GM19023 (cell line): ENCODE data around the gene CALCOCO2.

Source experiments
- ATAC-seq: cut with Tn5 transposase; IDR thresholded peaks from one replicate; pipeline ENCODE4 v1.9.1; 2021; ENCODE audit warnings: mild to moderate bottlenecking, moderate library complexity; ENCODE audit not compliant: unreplicated experiment

CALCOCO2 gene

DNA sequence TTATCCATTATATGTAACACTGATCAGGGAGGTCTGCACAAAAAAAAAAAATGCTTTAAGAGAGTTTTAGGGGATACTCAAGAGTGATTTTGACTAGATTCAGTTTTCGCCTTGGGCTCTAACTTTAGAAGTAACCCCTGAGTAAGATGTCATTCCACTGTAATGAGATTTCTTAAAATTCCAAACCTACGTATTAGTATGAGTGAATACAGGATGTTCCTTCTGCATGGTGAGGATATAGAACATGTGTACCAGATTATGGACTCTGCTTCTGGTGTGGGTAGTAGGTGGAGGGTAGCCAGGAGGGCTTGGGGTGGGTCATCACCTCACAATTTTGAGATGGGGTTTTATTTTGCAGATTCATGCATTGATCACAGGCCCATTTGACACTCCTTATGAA, 81.6 kb downstream of the CALCOCO2 start:
- ATAC-seq, result no peak
